ENCODE results near the gene FBXO41. TPM values are rescaled to one million over a fixed set of nuclear protein-coding genes. Genes with fewer than 3 reads are reported as not detected.
"Not testable (repeated sequence)": the region's sequence is repeated elsewhere in the genome, so short reads cannot be mapped to it uniquely, and the experiment has no call there.

Gene FBXO41
- total RNA-seq, 4 donors from 2014 or later = 0.84 to 13.9 (median 4.4) TPM

GRCh38 chr2:73263540-73264331 is 20.5 kb downstream of the FBXO41 start:
- peaks cover 0 to 26% of the 10 kb centered on the region in 2 donors for H3K27me3 ChIP-seq
- H3K36me3 ChIP-seq = no peaks in the 10 kb centered on the region
- no peak for DNase-seq (ENCODE audit: low spot score in 2 of 2)
- no peak overlapping the region for H3K4me3 ChIP-seq
- H3K27ac ChIP-seq = no peak overlapping the region
- H3K4me1 ChIP-seq = peaks cover 0 to 3% (median 1%) of the 10 kb centered on the region in 4 donors
- TF ChIP-seq POLR2A (IDR thresholded peaks at IDR 0.05) (no peak), CTCF (IDR thresholded peaks at IDR 0.05) (no peak), EP300 (IDR thresholded peaks at IDR 0.05) (no peak)
- H3K9me3 ChIP-seq = no peaks in the 10 kb centered on the region
- WGBS, 2 donors = 90 to 91% methylated on average over 15 to 16 of the region's 16 CpGs

- peaks cover 0 to 17% of the 10 kb centered on the region in 2 donors for H3K27me3 ChIP-seq
- not testable (repeated sequence) for H3K4me1 ChIP-seq; DNase-seq (ENCODE audit: low spot score in 2 of 2); H3K9me3 ChIP-seq; H3K36me3 ChIP-seq; H3K4me3 ChIP-seq; H3K27ac ChIP-seq
- WGBS, 2 donors = 85 to 88% methylated on average over 17 to 18 of the region's 18 CpGs
Observed at GRCh38 chr2:73262691-73263429, 21.4 kb downstream of the FBXO41 start.

- TF ChIP-seq CTCF (IDR thresholded peaks at IDR 0.05) (no peak), POLR2A (IDR thresholded peaks at IDR 0.05) (no peak), EP300 (IDR thresholded peaks at IDR 0.05) (no peak)
- Histone ChIP-seq H3K9me3 (no peaks in the 10 kb centered on the region), H3K4me1 (no peaks in the 10 kb centered on the region), H3K36me3 (no peaks in the 10 kb centered on the region), H3K27ac (no peak overlapping the region), H3K27me3 (peaks cover 0 to 12% of the 10 kb centered on the region in 2 donors), H3K4me3 (no peak overlapping the region)
- WGBS, 2 donors = 81 to 86% methylated on average over 4 of the region's 4 CpGs
- no peak for DNase-seq (ENCODE audit: low spot score in 2 of 2)
Observed at GRCh38 chr2:73262108-73262651, 22.1 kb downstream of the FBXO41 start.

- no peak overlapping the region for H3K27ac ChIP-seq
- 25 to 30% methylated on average over 10 to 16 of the region's 17 CpGs for WGBS, 2 donors
- H3K4me3 ChIP-seq = no peak overlapping the region
- H3K36me3 ChIP-seq = peaks cover 0 to 5% (median 0%) of the 10 kb centered on the region in 3 donors
- no peak for DNase-seq (ENCODE audit: low spot score in 2 of 2)
- TF ChIP-seq EP300 (IDR thresholded peaks at IDR 0.05) (no peak), CTCF (IDR thresholded peaks at IDR 0.05) (no peak)
- no peaks in the 10 kb centered on the region for H3K4me1 ChIP-seq
- H3K27me3 ChIP-seq = no peaks in the 10 kb centered on the region
- no peaks in the 10 kb centered on the region for H3K9me3 ChIP-seq
Observed at GRCh38 chr2:73260338-73260984, 23.8 kb downstream of the FBXO41 start.

GRCh38 chr2:73259704-73260337 is 24.5 kb downstream of the FBXO41 start:
- WGBS, 2 donors = 64 to 76% methylated on average over 4 of the region's 4 CpGs
- no peaks in the 10 kb centered on the region for H3K4me1 ChIP-seq
- H3K4me3 ChIP-seq = no peak overlapping the region
- H3K9me3 ChIP-seq = no peaks in the 10 kb centered on the region
- no peak for TF ChIP-seq EP300 (IDR thresholded peaks at IDR 0.05)
- H3K27me3 ChIP-seq = no peaks in the 10 kb centered on the region
- H3K36me3 ChIP-seq = peaks cover 0 to 11% (median 0%) of the 10 kb centered on the region in 3 donors
- H3K27ac ChIP-seq = no peak overlapping the region
- no peak for DNase-seq (ENCODE audit: low spot score in 2 of 2)

Measured in tibial nerve (tissue), 4 donors.